Muscle of back (tissue), 11 donors: ENCODE data around the gene PDXK. TPM values are rescaled to one million over a fixed set of nuclear protein-coding genes. Genes with fewer than 3 reads are reported as not detected.
A peak's percentile ranks its signal among the peaks of the same experiment; 100 is the strongest.

Source experiments
- DNase-seq, 3 donors: peaks; one replicate each; pipeline versions ENCODE4 v3.0.0 to v3.0.0-alpha.2; 2013
- polyA plus RNA-seq, 10 donors: library from polyadenylated mRNA; unstranded; fragments of 120-200 nt; gene quantifications; one replicate each; pipeline ENCODE4 v1.2.1, GENCODE V29; 2013; ENCODE audit not compliant: insufficient read length in 10 of 10

Gene PDXK
- polyA plus RNA-seq, 10 donors, result 18.1 to 31.3 (median 24.0) TPM

DNA sequence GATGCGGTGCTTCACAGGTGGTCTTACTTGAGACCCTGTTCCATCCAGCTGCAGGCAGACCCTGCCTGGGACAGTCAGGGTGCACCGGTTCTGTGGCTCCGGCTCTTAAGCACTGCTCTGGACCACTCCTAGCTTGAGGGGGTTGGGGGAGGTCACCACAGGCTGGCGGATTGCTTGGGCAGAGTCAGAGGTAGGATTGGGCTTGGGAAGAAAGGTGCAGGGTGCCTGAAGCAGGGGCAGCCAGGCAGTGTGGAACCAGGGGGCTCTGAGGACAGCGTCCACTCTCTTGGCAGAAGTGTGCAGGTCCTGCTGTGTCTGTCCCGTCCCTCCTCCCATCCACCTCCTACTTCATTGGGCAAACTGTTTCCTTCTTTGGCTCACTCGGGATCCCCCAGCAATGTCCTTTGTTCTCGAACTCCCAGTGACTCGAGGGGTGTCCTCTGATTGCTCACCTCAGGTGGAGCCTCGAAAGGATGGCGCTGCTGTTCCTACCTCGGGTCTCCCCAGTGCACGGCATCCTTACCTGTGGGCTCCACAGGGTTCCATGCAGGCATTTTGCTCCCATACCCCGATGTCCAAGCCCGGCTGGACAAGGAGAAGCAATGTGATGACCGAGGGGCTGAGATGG, 1.7 kb downstream of the PDXK start:
- DNase-seq, result no peak

DNA sequence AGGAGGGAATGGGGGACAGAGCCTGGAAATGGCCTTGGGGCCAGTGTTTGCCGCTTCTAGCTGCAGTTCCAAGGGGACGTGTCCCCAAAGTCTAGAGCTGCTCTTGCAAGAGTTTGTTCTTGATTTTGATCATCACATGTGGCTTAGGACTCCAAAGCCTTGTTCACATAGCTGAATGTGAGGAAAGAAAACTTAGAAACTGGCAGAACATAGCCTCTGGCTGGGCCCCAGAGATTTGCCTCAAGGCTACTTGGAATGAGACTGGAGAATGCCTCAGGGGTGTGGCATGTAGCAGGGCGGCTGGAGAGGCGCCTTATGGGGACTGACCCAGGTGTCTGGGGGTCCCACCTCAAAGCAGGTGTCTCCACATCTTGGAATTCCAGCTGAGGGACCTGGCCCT, 2.3 kb downstream of the PDXK start:
- DNase-seq, result no peak

DNA sequence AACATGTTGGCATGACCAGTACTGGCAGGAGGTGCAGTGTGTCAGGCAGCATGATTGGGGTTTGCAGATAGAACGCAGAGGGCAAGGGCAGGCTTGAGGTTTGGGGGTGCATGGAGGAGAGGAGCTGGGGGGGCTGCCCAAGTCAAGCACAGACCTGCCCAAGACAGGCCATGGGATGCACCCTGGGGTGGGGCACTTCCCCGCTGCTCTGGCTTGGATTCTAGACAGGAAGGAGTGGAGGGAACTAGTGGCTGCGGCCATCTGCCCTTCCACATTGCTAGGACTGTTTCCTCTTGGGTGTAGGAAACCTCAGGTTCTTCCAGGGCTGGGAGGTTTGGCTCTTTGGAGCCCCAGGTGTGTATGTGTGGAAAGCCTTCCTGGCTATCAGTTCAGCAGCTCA, 3.0 kb downstream of the PDXK start:
- no peak for DNase-seq

DNA sequence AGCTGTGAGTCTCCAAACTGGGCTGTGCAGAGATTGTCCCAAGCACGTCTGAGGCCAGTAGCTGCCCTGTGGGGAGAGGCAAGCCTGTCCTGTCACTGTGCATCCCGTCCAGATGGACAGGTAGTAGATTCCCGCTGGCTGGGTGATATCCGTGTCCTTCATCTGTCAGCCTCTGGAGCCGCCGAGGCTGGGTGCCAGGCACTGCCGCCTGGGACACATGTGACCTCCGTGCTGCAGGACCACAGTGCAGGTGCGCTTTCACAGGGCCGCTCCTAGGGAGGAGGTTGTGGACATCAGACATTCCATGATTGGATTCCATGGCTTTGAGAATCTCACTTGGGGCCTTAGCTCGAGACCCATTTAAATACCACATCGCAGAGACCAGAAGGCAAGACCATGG, 4.7 kb downstream of the PDXK start:
- no peak for DNase-seq

DNA sequence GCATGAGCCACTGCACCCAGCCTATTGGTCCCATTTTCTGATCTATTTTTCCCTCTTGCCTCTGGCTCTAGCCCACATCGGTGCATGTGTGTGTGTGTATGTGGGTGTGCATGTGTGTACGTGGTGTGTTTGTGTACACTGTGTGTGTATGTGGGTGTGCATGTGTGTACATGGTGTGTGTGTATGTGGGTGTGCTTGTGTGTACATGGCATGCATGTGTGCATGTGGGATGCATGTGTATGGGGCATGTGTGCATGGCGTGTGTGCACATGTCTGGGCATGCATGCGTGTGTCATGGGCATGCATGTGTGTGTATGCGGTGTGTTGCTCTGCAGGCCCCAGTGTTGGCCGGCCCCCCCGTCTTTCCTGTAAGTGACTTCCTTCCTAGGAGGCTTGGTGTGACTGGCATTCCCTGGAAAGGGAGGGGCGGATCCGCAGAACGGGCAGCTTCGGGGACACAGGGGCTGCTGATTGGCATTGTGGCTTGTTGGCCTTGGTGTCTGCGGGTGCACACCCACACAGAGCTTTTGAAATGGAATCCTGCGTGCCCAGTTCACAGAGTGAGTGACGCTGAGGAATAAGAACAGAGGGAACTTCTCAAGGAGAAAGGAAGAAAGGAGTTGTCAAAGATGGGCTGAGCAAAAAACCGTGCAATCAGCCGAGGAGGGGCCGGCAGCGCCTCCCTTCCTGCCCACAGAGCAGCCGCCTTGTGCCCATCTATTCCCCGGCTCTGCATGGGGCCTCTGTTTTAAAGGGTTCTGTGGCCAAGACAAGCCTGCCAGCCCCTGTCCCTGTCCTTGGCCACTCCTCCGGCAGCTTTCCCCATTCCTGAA, 8.0 kb downstream of the PDXK start:
- no peak for DNase-seq

DNA sequence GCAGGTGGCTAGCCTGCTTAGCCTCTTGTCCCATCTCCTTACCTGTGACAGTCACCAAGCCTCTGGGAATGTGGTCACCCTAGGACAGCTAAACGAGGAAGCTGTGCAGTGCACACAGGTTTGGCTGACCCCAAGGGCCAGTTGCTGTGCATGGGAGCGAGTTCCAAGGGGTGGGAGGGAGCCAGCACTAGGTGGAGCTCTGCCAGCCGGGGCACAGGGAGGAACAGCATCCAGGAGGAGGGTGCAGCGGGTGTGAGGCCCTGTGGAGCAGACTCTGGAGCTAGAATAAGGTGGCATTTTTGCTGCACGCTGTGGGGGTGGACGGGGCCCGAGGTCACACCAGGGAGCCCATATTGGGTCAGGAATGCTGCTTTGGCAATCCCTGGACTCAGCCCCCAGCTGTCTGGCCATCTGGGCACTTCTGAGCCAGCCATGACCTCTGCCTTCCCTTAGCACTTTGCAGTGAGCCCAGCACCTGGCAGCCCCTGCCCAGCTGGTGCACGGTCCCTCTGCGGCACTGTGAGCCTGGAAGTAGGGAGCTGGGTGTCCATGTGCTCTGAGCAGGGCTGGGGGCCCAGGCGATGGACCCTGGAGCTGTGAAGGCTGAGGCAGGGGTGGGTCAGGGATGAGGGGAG, 8.7 kb downstream of the PDXK start:
- no peak for DNase-seq

DNA sequence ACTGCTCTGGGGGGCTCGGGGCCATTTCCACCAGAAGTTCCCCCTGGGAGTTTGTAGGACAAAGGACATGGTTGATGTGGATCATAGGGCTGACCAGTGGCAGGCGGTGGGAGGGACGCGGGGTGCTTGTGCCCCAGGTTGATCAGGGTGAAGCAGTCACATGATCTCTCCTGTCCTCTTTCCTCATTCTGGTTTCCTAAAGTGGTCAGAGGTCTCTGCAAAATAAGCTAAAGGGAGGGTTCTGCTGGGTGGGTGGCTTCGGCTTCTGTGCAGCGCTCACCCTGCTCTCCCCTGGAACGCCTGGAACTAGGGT, 9.2 kb downstream of the PDXK start:
- DNase-seq, result no peak

DNA sequence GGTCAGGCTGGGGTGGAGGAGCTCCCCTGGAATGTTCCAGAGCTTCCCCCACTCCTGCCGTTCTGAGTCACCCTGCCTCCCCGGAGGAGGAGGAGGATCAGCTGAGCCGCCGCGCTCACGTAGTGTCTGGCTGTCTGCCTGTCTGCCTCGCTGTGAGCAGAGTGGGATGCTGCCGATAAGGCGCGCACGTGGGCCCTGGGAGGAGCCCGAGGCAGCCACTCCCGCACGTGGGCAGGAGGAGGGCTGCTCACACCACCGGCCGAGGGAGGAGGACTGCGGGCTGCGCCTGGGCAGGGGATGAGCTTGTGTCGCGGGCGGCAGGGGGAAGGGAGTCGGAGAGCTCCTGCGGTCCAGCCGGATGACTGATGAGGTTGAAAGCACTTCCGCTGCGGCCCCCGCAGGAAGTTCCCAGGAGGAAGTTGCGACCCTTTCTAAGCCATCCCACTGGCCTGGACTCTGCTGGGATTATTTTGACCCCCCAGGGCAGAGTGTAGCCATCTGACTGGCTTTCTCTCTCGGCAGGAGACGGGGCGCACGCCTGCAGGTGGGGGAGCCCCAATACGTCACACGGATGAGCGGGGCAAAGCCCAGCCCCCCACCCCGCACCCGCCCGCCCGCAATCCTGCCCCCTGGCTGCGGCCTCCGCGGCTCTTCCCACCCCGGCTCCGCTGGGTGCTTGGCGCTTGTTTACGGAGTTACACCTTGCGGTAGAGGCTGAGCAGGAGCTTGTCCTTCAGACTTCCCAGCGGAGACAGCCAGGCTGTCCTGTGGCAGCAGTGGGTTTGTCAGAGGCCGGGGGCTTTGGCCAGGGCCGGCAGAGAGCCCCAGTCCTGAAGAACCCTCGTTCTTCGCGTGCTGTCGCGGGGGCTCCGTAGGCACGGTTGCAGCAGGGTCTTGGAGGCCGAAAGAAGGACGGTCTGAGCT, 9.8 kb downstream of the PDXK start:
- peak; percentile 91 to 97 (median 96) for DNase-seq

DNA sequence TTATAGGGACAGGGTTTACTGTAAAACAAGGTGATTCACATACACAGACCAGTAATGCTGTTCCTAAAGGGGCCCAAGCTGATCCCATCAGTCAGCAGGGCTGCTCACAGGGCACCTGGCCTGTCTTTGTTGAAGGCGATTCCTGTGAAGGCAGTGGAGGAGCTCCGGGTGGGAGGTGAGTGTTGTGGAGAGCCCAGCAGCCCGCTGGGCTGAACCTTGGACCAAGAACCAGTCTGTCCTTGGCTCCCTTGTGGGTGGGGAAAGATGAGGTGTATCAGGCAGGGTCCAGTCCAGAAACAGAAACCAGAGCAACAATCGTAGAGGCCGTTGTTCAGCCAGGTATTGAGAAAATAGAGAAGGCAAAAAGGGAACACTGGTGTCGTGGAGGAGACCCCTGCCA, 12.5 kb downstream of the PDXK start:
- DNase-seq, result no peak

DNA sequence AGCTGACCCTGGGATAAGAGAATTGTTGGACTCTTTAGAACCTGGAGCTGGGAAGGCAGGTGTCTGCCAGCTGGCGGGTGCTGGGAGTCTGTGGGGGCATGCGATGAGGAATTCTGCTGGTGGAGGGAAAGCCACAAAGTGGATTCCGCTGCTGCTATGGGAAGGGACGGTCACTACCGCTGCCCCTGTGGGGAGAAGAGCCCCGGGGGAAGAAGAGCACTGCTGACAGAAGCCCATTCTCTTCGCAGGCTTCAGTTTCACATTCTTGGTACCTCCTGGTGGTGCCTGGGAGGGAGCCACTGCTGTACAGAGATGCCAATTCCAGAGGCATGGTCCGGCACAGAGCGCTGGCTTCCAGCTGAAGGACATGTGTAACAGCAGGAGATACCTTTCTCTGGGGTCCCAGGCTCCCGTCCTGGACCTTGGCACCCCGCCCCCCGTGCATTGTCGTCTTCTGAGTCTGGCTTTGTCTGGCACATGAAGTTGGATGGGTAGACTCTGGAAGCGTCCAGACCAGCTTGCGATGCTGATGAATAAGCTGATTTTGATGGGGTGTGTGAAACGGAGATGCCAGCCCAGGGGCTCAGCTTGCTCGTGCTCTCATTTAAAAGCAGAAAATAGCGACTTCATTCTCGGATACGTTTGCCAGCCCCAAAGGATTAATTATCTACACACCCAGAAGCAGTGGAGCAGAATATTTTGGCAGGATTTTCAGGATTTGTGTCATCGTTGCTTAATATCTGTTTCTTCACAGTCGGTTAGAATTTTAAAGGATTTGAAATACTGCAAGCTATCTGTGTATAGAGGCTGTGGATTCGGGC, 13.2 kb downstream of the PDXK start:
- peak in 1 of 3 donors; percentile 51 for DNase-seq

DNA sequence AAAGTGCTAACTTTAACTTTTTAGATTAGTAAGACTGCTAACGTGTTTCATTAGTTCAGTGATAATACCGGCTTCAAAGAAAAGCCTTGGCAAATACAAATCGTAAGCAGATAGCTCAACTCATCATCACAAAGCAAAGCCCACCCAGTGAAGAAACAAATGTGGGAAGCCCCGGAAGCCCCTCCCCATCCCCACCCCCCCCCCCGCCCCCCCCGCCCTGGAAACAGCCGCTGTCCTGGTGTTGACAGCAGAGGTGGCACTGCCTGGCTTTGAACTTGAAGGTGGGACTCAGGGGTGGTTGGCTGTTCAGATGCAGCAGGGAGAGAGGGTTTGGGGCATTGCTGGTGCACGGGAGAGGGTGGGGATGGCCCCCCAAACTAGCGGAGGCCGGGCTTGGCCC, 14.1 kb downstream of the PDXK start:
- DNase-seq, result no peak

DNA sequence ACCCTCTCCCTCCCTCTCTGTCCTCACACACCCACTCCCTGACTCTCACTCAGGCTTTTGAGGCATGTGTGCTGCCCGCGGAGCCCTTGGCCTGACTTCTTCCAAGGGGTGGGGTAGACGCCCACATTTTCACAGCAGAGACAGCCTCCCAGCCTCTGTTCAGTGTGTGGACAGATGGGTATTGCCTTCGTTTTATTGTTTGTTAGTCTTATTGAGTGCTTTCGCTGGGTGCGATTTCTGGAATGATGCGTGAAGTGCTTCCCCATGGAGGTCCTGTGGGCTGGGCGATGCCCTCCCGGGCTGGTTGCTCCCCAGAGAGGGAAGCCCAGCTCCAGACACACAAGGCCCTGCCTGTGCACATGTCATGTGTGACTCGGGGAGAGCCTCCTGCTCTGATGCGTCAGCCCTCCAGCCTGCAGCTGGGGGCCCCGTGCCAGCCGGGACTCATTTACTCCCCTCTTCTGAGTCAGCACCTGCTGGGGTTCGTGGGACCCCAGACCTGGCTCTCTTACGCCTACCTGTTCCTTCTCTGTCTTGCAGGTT, 14.7 kb downstream of the PDXK start:
- DNase-seq, result peak in 1 of 3 donors; percentile 55

DNA sequence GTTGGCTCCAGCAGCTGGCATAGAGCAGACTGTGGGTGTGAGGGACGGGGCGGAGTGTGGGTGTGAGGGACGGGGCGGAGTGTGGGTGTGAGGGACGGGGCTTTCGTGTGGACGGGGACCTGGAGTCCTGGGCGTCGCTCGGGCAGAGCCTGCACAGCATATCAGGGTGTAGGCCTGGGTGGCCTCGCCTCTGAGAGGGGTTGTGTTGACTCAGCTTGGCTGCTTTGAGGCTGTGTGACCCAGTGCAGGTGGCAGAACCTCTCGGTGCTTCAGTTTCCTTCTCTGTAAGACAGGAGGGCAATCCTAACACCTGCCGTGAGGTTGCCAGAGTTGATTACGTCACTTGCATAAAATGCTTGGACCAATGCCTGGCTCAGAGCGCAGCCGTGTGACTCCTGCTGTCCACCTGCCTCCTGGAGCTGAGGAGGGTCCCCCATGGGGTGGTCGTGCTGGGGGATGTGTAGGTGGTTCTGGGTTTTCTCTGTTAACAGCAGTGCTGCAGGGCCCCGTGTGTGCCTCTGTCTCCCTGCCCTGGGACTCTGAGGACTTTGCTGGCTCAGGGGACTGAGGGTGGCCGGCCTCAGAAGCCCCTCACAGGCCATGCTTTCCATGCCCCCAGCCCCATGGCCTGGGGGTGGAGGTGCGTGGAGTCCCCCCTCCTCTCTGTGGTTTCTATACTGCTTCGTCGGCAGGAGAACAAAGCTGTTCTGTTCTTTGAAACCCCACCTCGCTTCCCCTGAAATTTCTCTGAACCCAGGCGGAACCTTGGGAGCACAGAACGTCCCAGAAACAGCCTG, 15.4 kb downstream of the PDXK start:
- no peak for DNase-seq

DNA sequence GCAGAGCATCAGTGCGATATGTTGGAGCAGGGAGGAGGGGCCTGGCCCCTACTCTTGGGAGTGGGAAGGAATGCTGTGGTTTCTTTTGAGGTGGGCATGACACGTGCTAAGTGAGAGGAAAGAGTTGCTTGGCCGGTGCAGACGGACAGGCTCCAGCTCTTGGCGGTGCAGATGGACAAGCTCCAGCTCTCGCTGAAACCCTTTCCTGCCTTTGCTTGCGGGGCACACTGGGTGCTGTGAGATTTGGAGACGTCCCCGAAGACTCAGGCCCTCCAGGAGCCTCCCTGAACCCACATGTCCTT, 15.9 kb downstream of the PDXK start:
- no peak for DNase-seq

DNA sequence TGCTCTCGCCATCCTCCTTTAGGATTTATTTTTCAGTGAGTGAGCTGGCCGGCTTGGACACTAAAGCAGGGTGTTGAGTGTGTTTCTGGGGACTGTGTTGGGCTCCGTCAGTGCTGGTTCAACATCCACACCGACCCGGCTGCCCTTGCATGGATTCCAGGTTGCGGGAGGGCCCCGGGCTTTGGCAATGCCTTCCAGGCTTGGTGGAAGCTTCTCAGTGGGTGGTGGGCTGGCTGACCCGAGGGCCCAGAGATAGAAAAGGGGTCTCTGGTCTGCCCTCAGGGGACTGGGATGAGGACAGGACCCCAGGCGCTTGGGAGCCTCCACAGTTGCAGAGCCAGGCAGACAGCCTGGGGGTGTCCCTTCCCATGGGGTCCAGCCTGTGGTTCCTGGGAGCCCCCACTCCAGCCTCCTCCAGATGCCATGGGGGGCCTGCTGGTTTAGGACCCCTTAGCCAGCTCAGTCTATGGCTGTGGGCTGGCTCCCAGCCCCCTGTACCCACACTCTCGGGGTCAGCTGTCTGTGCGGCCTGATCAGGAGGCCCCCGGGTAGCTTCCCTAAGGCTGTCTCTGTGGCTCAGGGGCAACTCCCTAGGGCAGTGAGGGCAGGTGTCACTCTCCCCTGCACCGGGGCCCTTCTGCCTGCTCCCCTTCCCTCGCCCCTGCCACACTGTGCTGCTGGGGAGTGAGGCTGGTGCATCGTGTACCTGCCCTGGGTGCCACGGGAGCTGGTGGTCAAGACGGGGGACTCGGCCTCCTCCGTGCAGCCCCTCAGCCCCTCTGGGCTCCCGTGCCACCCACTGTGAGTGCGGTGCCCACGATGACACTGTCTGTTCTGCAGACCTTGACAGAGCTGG, 16.5 kb downstream of the PDXK start:
- no peak for DNase-seq

DNA sequence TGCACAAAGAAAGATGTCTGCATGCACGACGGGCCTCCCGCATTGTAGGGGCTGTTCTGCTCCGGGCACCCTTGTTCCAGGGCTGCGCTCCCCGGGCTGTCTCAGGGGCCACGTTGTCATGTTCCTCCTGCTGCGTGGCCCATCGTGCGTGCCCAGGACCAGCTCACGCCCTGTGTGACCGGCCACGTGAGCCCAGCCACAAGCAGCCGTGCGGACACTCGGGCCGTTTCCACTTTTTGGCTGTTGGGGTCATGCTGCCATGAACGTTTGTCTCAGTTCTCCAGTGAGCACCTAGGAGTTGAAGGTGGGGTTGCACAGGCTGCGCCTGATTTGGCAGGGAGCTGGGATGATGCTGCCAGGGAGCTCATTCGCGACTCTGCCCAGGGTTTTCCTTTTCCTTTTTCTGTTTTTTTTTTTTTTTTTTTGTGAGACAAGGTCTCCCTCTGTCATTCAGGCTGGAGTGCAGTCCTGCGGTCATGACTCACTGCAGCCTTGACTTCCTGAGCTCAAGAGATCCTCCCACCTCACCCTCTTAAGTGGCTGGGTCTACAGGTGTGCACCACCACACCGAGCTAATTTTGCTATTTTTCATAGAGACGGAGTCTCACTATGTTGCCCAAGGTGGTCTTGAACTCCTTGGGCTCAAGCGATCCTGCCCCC, 17.4 kb downstream of the PDXK start:
- DNase-seq, result no peak

DNA sequence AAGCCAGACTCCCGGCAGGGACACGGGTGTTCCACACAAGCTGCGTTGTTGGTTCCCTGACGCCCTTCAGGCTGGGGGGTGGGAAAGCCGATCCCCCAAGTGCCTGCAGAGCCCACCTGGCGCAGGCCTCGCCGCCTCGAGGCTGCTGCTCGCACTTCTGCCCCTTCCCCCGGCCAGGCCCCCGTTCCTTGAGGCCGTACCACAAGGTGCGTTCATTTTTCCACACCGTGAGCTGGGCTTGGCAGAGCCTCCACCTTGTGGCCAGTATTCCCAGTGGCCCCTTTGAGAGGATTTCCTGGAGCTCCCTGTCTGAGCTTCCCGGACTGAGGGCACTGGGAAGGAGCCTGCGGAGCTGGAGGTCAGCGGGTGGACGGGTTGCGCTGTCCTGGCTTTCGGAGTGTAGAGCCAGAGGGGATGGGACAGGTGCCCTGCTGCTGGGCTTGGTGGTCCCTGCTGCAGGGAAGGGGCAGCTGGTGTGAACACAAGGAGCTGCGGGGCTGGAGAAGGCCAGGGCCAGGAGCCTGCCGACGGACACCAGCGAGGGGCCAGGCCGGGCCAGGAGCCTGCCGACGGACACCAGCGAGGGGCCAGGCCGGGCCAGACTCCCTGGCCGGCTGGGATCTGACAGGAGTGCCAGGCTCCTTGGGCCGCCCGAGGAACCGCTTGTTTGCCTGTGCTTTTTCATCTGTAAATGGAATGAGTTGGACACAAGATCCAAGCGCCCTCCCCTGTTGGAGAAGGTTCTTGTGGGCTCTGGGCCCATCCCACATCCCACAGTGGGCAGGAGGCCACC, 18.4 kb downstream of the PDXK start:
- DNase-seq, result no peak
